ENCODE data around the gene PRKAR1B.

The PRKAR1B gene

DNA sequence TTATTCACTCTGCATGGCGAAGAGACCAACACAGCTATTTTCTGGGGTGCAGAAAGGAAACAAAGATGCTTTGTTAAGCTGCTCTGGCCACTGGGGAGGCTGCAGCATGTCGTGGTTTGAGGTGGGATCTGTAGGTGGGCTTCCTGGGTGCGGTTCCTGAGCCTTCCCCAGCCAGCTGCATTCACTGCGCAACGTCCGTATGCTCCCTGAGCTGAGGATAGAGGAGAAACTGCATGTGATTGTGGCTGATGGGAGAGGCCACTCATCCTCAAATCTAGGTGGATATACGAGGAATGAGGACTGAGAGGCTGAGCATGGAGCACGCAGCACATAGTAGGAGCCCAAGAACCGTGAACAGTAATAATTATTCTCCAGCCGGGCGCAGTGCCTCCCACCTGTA lies 10.4 kb downstream of the PRKAR1B start:
- DNase-seq = no peak

DNA sequence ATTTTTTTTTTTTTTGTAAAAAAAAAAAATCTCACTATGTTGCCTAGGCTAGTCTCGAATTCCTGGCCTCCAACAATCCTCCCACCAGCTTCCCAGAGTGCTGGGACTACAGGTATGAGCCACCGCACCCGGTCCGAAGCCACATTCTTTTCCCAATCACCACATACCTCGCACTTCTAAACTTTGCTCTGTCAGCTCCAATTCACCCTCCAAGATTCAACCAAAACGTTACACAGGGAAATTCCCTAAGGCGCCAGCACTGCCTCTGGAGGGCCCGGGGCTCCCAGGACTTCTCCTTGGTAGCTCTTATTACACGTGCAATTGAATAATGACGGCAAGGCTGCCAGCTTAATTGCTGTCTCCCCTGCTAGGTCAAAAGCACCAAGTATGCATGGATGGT lies 10.9 kb downstream of the PRKAR1B start:
- no peak for DNase-seq

DNA sequence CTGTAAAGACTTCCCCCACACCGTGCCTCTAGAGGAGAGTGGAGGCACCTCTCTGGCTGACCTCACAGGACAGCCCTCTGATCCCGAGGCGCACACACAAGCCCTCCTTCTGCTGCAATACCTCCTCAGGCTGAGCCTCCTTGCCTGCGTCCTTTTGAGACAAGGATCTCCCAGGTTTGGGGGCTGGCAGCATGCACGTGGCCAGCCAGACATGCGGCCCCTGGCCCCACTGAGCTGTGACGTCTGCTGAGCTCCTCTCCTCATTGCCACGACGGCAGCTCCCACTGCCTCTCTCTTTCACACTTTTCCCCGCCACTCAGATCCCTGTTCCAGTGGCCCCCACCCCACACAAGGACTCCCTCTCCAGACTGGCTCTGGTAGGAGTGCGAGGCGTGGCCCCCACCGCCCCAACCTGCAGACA lies 12.8 kb downstream of the PRKAR1B start:
- no peak for DNase-seq

DNA sequence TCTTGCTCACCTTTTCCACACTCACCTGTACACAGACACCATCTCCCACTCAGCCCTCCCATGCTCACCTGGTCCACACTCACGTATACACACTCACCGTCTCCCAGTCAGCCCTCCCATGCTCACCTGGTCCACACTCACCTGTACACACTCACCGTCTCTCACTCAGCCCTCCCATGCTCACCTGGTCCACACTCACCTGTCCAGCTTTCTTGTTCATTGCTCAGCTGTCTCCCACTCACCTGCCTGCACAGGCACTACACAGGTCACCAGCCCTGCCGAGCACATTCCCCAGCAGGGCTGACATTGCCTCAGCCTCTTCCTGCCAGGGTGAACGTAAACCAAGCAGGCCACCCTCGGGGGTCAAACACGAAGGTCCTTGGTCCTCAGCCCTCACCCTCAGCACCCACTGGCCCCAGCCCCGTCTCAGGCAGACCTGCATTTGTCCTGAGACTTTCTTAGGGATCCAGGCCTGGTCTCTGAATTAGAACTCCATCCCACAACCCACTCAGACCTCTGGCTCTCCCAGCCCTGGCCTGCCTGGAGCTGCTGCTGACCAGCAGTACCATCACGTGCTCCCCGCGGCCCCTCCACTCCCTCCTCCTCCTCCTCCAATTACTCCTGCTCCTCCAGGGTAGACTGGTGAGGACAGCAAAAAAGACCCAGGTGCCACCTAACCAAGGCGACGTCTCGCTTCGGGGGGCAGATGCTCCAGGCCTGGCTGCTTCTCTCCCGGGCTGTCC lies 13.4 kb downstream of the PRKAR1B start:
- DNase-seq = no peak

DNA sequence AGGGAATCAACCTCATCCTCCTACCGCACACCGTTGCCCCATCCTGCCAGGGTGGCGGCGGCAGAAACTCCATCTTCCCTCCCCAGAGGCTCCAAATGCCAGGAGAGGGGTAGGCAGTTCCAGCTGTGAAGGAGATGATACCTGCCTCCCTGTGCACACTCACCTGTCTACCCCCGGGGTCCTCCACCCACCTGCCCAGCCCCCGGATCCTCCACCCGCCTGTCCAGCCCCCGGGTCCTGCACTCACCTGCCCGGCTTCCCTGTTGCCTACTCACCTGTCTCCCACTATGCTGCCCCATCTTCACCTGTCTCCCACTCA lies 14.0 kb downstream of the PRKAR1B start:
- no peak for DNase-seq

DNA sequence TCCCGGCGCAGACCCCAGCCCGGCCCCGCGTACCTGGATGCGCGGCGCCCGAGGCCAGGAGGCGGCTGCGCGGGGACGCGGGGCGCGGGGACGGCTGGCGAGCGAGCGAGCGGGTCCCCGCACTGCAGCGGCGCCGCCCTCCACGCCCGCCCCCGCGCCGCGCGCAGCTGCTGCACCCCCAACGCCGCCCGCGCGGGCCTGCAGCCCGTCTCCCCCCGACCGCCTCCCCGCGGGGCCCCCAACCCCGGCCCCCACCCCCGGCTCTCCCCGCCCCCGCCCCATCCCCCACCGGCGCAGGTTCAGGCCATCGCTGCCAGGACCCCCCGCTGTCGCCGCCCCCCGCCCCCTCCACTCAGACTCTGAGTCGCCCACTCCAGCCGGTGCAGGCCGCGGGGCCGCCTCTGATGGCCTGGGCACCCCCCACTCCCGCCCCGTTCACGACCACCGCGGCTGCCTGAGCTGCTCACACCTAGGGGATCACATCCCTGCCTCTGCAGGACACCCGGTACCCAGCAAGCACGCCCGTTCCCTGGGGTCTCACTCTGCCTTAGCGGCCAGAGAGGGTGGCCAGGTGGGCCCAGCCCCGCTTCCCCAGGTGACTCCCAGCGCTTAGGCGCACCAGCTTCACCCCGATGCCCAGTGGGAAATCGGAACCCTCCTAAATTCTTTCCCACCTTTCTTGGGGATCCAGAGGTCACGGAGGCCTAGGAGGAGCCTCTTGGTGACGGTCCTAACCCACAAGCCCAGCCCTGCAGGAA lies 14.5 kb downstream of the PRKAR1B start:
- no peak for DNase-seq

DNA sequence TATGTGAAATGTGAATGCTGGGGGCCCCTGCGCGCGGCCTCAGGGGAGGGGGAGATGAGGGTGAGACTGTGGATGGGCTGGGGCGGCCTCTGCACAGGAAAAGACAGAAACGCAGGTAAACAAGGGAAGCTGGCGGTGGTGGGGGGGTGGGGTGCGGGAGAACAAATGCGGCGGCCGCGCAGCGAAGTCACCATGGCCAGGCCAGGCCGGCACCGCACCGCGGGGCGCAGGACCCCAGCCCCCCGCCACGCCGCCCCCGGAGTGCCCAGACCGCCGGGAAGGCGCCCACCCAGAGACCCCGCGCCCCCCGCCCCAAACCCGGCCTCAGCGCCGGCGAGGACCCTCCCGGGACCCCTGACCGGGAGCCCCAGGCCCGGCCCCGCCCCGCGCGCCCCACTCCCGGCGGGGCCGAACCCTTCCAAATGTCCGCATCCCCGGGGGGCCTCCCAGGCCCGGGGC lies 15.1 kb downstream of the PRKAR1B start:
- DNase-seq = no peak

DNA sequence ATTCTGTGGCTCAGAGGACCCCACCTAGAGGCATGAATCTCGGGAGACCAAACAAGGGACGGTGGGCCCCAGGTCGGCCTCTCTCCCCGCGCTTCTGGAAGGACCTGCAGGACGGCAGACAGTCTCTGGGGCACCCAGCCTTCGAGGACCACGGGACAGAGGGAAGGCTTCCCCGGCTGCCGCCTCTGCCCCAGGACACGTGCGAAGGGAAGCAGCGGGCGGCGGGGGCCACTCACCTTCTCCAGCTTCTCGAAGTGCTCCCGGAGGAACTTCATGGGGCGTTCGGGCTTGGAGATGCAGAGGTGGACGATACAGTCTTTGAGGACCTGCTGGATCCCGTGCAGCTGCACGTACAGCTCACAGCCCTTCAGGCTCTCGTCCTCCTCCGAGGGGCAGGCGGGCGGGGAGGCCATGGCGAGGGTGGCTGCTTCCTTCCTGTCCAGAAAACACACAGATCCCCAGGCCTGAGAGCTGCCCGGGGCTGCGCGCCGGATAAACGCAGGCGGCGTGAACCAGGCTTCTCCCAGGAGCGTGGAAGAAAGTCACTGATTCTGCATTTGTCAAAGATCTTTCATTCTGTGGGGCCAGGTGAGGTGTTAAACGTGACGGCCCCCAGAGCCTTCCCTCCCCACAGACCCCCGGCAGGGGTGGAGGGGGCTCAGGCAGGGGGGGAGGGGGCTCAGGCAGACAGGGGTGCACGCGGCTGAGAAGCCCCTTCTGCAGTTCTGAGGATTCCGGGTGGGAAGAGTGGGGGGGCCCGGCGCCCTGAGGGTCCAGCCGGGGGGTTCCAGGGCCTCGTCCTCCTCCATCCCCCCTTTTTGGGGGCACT lies 15.8 kb downstream of the PRKAR1B start:
- DNase-seq = no peak

DNA sequence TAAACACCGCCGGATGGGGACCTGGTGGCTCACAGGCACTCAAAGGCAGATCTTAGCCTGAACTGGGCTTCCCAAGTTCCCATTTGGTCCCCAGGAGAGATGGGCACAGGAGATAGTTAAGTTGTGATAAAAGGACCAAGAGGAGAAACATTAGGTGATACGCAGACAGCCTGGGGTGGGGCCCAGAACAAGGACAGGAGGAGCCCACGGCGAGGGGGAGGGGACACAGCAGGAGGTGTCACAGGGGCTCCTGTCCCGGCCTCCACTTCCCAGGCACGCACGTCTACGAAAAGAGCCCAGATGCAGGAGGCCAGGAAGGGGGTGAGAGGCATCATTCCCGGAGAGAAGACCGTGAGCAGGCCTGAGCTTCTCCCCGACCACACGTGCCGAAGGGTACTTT lies 16.9 kb downstream of the PRKAR1B start:
- no peak for DNase-seq

DNA sequence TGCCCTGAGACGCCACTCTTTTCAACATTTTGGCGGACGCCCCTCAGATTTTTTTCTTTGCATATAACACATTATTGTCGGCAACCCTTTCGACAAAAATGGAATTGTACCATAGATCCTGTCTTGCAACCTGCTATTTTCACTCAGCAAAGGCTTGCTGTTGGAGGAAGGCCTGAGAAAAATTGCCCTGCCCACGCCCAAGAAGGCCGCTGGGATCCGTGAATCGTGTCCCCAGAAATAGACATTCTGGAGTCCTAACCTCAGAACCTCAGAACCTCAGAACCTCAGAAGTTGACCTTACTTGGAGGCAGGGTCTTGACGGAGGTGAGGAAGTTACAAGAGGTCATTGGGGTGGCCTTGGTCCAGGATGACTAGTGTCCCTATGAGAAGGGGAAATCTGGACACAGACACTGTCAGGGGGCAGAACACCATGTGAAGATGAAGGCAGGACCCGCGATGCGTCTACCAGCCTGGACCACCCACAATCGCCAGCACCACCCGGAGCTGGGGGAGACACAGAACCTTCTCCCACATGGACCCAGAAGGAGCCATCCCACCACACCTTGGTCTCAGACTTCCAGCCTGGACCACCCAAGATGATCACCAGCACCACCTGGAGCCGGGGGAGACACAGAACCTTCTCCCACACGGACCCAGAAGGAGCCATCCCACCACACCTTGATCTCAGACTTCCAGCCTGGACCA lies 19.6 kb downstream of the PRKAR1B start:
- DNase-seq = no peak

DNA sequence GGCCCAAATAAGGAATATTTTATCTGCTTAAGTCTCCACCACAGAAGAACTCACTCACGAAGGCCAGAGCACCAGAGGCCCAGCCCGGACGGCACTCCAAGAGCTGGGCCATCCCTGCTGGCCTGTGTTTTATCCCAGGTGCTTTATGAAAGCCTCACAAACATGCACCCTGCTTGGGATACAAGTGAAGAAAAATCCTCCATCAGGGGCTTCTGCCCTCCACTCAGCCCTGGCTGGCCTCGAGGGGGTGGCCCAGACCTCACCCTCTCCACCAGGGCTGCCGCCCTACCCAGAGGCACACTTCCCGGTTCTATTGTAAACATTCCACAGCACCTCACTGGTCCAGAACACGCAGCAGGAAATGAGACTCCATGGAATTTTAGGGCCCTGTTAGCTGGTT lies 20.4 kb downstream of the PRKAR1B start:
- no peak for DNase-seq

DNA sequence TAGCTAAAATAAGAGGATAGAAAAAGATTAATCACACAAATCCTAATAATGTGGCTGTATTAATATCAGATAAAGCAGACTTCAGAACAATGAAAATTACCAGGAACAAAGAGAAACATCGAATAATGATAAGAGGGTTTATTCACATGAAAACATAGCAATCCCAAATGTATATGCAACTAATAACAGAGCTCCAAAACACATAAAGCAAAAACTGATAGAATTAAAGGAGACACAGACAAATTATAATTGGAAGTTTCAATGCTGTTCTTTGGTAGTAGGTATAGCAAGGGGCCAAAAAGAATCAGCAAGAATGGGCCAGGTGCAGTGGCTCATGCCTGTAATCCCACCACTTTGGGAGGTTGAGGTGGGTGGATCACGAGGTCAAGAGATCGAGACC lies 24.0 kb downstream of the PRKAR1B start:
- no peak for DNase-seq

DNA sequence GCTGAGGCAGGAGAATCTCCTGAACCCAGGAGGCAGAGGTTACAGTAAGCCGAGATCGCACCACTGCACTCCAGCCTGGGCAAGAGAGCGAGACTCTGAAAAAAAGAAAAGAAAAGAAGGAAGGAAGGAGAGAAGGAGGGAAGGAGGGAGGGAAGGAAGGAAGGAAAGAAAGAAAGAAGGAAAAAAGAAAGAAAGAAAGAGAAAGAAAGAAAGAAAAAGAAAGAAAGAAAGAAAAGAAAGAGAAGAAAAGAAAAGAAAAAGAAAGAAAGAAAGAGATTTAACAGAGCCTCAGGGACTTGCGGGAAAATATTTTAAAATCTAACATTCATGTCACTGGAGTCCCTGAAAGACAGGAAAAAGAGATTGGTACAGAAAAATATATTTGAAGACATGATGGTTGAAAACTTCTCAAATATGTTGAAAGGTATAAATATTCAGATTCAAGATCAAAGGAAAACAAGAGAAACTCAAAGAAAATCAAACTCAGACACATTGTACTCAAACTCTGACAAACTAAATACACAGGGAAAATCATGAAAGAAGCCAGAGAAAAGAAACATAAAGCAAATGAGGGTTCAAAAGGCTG lies 25.9 kb downstream of the PRKAR1B start:
- DNase-seq = no peak

DNA sequence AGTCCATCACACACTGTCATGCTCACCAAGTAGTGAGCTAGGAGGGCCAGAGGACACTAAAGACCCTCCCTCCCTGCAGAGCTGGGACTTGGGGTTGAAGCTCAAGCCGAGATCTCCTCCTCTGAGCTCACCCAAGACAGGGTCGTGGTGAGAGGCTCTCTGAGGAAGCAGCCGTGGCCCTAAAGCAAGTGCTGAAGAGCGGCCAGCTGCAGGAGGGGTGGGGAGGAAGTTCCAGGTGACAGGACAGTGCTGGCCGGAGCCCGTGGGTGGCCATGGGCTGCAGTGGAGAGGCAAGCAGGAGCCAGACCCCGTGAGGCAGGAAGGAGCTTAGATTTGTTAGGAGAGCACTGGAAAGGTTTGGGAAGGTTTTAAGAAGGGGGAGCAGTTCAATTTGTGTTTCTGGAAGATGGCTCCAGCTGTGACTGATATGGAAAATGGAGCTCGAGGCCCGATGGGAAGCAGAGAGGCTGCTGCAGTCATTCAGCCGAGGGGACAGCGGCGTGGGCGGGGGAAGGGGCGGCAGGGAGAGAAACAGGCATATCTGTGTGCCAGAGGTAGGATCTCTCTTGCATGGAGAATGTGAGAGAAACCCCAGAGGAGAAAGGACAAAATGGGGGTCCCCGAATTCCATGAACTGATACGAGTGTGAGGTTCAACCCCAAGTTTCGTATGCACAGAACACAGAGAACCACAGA lies 27.5 kb downstream of the PRKAR1B start:
- DNase-seq = no peak

DNA sequence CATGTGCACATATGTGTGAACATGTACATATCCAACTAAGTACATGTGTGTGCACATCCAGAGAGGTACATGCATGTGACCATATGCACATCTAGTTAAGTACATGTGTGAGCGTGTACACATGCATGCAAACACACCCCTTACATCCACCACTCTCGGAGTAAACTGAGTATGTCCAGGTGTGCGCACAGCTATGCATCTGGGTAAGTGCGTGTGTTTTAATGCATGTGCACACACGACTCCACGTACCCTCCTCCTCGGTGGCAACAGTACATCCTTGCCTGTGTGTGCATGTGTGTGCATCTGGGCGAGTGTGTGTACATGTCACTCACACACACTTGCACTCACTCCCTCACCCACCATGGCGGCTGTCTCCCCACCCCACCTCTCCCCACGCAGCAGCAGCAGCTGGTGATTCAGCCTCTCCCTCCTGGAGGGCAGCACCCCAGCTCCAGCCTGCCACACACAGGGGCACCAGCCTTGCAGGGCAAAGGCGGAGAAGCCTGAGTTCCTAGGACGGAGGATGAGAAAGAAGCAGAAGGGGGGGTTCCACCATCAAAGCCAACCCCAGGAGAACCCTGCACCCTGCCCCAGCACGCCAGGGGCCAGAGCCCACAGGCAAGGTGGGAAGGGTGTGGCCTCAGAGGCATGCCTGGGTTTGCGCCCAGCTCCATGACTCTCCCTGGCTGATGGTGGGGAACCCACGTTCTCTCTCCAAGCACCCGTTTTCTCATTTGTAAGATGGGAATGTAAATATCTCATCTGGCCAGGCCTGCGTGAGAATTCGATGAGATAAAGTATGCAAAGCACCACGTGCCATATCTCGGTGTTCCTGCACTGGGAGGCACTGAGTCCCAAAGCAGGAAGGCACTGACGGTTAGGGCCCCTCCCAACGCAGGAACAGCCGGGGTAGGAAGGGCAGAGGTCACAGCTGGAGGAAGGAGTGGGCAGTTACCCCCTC lies 28.3 kb downstream of the PRKAR1B start:
- DNase-seq = no peak

DNA sequence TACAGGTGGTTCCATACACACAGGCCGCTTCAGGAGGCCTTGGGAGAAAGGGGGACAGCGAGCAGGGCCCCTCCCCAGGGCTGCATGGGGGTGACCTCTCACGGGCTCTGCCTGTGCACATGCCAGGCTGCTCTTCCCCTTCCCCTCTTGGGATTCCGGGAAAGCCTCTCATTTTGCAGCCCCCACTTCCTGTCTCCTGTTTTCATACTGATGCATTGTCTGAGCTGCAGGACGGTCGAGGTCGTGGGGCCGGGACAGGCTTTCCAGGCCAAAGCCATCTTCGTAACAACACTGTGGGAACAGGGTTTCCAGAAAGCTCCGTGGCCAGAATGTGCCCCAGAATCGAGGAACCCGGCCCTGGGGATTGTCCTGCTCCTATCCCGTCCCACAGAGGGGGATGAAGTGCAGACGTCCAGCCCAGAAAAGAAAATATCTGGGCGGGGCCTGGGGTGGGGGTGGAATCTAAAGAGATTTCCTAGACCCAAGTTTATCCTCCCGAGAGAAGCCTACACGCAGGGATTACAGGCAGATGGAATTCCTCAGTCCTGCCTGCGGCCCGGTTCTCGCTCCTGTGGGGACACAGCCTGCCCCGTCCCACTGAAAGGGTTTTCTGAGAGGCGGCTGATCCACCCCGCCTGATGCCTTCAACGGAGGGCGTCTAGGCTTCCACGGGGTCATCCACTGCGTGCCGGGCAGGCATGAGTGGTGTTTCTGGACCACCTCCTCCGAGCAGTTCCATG lies 30.1 kb downstream of the PRKAR1B start:
- no peak for DNase-seq

DNA sequence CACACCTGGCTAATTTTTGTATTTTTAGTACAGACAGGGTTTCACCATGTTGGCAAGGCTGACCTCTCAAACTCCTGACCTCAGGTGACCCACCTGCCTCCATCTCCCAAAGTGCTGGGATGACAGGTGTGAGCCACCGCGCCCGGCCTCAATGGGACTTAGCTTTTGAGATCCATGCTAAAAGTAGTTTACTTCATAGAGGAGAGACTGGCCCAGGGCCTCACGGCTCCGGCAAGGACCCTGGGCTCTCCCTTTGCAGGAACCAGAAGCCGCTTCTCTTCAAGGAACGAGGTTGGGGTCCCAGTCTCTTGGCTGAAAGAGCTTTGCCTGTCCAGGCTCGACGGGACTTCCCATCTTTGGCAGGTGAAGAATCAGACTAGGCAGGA lies 30.7 kb downstream of the PRKAR1B start:
- no peak for DNase-seq

DNA sequence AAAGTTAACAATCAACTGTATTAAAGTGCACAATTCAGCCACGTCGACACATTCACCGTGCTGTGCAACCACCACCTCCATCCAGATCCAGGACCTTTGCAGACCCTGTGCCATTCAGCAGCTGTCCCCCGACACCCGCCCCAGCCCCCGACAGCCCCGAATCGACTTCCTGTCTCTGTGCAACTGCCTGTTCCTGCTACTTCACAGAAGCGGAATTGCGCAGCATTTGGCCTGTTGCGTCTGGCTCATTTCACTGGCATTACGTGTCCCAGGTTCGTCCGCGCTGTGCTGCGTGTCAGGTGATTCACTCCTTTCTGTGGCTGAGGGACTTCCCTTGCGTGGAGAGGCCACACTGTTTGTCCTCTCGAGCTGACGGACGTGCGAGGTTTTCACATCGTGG lies 33.8 kb downstream of the PRKAR1B start:
- DNase-seq = no peak

DNA sequence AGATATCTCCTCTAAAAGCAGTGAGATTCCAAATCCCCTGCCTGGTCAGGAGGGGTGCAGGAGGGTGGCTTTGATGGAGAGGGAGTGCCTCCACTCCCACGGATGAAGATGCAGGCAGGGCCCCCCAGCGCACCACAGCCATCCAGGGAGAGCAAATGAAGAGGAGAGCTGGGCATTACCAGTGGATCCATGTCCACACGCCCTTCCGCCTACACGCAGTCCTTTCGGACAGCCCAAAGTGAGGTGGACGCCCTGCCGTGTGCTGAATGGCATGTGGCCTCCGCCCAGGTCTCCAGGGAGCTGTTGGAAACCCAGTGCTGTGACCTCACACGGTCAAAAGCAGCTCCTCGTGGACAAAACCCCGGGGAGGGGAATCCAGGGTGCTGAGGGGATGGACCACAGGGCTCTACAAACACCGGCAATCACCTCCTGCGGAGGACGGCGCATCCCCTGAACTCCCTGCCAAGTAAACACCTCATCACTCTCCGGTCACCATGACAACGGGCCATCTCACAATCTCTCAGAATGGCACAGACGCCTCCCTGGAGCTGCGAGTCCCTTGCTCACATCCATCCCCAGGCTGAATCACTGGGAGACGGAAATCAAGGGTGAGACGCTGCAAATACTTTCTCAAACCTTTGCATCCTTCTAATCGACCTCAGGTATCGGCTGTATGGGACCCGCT lies 35.6 kb downstream of the PRKAR1B start:
- DNase-seq = no peak
